Dedifferentiated amniotic fluid mesenchymal stem cell (primary cell): ENCODE measurements around the gene IGF2BP2.
A peak's percentile ranks its signal among the peaks of the same experiment; 100 is the strongest.

Source experiments
- DNase-seq: peaks from one replicate; pipeline ENCODE4 v3.0.0-alpha.2; 2016; ENCODE audit errors: extremely low spot score

Gene IGF2BP2

DNA sequence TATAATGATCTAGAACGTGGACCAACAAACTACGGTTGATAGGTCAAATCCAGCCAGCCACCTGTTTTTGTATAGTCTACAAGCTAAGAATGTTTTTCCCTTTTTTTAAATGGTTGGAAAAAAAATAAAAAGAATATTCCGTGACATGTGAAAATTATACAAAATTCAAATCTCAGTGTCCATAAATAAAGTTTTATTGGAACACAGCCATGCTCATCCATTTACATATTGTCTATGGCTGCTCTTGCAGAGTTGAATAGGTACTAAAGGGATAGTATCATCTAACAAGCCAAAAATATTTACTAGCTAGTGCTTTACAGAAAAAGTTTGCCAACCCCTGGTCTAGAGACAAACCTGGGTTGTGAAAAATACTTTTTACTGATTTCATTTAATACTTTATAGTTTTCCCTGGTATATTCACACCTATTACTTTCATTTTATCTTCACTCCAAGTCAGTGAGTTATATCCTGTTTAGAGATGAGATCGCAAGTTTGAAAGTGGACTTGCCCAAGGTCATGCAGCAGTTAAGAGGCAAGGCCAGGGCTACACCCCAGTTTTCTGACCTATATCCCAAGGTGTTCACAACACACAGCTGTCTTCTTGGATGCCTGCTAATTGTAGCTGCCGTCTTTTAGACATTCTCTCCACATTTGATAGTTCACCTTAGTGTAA is 58.4 kb downstream of the IGF2BP2 start:
- no peak for DNase-seq

GRCh38 chr3:185764980-185765370 is 59.9 kb downstream of the IGF2BP2 start:
- DNase-seq: no peak

- no peak for DNase-seq
Measured at GRCh38 chr3:185764163-185764979, 60.5 kb downstream of the IGF2BP2 start.

GRCh38 chr3:185763347-185764005 is 61.4 kb downstream of the IGF2BP2 start:
- DNase-seq: no peak

DNA sequence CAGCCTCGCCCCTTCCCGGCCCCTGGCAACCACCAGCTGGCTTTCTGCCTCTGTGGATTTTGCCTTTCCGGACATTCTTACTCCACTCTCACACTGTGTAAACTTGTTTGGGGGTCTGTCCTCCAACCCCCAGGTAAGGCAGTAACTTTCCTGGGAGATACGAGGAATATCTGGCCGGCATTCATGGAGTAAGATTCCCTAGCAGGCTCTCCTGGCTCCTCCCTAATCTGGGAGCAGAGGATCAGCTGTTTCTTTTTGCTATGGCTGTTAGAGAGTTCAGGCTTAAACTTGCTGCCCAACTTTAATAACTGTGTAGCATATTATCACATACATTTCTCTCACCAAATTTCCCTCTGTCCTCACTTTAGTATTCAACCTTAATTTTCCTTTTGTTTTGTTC is 64.3 kb downstream of the IGF2BP2 start:
- DNase-seq: no peak

DNA sequence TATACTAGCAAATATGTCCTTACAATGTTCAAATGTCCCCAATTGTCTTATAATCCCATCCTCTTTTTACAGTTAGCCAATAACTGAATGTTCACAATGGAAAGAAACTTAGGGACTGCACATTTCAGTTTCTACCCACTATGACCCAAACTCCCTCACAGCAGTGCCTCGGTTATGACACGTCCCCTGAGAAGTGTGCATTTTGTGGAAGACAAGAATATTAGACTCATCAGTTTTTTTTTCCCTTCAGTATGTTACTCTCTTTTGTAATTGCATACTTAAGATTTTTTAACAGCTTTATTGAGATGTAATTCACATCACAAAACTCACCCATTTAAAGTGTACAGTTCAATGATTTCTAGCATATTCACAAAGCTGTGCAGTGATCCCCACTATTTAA is 64.8 kb downstream of the IGF2BP2 start:
- no peak for DNase-seq

DNA sequence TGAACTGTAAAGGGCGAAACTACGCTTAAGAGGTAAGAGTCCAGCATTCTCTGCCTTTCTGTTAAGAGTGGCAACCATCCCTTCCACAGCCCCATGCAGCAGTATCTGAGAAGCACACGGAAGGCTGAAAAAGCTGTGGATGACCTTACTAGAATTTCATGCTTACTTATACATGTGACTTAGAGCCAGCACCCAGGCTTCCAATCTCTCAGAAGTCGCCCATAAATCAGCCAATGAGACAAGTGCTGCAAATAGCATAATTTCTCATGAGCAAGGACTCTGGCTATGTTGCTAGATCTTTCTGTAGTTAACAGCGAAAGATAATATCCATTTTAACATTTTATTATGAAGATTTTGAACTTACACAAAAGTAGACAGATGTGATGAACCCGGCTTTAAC is 65.3 kb downstream of the IGF2BP2 start:
- DNase-seq: no peak

DNA sequence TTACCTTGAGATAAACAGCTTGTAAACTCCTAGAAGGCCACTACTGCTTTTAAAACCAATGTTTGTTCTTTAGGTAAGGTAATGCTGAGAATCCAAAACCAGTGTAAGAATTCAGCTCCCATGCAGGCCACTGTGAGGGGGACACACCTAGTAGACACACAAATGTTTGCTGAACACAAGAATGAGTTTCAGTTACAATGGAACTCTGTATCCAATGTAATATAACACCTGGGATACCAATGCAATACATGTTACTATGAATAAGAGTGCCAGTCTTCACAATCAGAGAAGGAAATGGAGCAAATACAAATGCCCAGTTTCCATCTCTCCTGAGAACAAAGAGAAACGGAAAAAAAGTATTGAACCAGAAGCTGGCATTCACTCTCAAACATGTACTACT is 65.9 kb downstream of the IGF2BP2 start:
- DNase-seq: no peak

DNA sequence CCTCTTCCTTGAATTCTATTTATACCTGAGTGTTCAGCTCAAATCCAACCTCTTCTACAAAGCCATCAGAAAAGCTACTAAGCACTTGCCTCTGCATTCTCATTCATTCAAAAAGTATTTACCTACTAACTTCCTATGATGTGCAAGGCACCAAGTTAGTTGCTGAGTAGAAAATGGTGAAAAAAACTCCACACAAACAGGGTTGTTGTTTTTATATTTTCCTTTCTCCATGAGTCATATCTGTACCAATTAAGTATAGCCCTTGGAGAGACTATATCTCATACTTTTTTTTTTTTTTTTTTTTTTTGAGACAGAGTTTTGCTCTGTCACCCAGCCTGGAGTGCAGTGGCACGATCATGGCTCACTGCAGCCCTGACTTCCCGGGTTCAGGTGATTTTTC is 67.7 kb downstream of the IGF2BP2 start:
- DNase-seq: no peak

DNA sequence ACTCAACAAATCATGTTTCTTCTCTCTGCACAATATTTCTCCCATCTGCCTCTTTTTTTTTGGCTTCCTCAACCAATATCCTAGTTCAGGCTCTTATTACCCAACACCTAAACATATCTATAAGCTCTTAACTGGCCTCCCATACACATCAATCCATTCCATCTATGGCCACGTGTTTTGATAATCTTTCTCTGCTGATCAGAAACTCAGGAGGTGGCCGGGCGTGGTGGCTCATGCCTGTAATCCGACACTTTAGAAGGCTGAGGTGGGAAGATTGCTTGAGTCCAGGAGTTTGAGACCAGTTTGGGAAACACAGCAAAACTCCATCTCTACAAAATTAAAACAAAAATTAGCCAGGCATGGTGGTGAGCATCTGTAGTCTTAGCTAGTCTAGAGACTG is 68.4 kb downstream of the IGF2BP2 start:
- no peak for DNase-seq

DNA sequence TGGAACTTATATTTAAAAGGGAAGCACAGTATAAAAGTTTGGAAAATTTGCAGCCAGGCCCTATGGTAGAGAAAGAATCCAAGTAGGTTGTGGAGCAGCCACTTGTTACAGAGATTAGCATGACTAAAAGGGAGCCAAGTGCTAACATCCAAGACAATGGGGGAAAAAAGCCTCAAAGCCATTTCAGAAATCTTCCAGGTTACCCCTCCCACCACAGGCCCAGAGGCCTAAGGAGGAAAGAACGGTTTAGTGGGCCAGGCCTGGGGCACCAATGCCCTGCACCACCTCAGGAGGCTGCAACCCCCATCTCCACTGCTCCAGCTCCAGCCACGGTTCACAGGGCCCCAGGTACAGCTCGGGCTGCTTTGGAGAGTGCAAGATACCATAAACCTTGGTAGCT is 69.9 kb downstream of the IGF2BP2 start:
- DNase-seq: no peak

DNA sequence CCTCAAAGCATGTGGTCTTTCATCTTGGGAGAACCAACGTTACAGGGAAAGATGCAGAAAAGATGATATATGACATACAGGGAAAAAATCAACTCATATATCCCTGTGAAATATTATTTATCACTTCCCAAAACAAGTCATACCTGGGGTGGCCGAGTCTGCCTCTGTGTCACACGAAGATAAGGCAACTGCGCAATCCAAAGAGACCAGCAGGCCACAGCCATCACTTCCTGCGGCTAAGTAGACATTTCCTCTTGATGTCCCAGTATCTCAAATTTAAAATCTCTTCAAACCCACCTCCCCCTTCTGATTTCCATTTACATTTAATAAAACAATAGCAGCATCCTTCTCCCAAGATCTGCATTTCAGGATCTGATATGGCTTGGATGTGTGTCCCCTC is 71.5 kb downstream of the IGF2BP2 start:
- no peak for DNase-seq

- DNase-seq: no peak
Measured at GRCh38 chr3:185750702-185751101, 74.1 kb downstream of the IGF2BP2 start.

- DNase-seq: no peak
Measured at GRCh38 chr3:185750015-185750414, 74.8 kb downstream of the IGF2BP2 start.

DNA sequence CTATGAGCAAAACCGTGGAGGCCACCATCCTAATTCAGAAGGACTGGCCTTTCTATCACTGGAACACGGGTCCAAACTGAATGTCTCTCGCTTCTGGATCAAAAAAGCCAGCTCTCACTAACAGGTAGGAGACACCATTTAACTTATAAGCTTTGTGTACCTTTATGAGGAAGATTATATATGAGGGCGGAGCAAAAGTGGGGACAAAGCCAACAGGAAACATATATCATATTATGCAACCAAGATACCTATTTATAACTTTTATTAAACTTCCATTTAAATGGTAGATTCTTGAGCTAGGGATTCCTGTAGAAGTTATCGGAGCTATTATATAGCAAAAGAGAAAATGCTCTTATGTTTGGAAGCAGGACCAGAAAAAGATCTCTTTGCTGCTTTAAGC is 78.4 kb downstream of the IGF2BP2 start:
- no peak for DNase-seq

DNA sequence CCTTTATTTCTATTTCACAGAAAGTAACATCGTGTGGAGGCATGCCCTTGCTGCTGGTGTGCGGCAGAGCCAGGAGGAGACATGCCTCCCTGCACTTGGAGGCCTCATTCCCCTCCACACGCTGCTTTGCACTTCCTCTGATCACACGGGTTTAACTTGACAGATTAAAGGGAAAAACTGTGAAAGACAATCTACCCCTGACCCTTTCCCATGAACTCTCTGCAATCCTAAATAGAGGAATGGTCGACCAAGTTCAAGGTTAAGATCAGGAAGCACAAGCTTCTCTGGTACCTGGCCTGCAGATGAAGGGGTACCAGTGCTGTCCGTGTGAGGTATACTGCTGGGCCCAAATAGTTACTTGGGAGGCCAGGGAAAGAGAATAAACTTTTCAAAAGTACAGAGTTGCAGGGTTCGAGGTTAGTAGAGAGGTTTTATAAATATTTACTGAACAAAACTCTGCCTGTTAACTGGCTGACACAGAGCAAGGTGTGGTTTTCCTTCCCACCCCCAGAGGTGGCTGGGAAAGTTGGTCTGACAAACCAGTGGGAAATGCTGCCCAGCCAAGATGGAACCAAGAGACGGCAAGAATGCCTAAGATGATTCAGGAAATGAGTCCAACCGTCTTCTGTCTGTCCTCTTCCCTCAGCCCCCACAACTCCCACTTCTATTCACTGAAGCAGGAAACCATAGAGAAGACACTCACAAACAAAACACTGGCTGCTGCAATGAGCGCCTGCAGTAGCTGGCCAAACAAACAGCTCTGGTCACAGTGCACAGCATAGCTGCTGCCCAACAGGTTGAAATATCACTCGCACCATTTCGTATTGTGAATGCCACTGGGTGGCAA is 79.6 kb downstream of the IGF2BP2 start:
- DNase-seq: peak; percentile 43

GRCh38 chr3:185741586-185741985 is 83.3 kb downstream of the IGF2BP2 start:
- no peak for DNase-seq

GRCh38 chr3:185740133-185740532 is 84.7 kb downstream of the IGF2BP2 start:
- DNase-seq: no peak

- no peak for DNase-seq
Measured at GRCh38 chr3:185739264-185739701, 85.6 kb downstream of the IGF2BP2 start.

GRCh38 chr3:185737740-185738680 is 86.8 kb downstream of the IGF2BP2 start:
- DNase-seq: no peak

DNA sequence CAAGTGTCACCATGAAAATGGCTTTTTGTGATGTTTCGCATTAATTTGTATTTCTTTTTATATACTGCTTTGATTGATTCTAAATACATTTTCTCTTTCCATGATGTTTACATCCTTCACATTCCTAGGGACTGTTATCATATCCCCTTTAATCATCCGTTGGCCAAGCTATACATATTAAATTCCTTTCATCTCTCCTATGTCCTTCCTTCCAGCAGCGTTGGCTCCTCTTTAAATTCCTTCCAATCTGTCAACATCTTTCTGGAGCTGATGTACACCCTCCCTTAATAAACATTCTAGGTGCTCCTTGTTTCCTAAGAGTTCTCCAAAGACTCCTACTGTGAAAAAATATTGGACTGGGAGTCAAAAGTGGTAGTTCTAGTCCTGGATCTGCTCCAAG is 87.8 kb downstream of the IGF2BP2 start:
- DNase-seq: peak; percentile 47
